ENCODE measurements around the gene CLMN.
"Not testable (repeated sequence)": the region's sequence is repeated elsewhere in the genome, so short reads cannot be mapped to it uniquely, and the experiment has no call there.

The CLMN gene

DNA sequence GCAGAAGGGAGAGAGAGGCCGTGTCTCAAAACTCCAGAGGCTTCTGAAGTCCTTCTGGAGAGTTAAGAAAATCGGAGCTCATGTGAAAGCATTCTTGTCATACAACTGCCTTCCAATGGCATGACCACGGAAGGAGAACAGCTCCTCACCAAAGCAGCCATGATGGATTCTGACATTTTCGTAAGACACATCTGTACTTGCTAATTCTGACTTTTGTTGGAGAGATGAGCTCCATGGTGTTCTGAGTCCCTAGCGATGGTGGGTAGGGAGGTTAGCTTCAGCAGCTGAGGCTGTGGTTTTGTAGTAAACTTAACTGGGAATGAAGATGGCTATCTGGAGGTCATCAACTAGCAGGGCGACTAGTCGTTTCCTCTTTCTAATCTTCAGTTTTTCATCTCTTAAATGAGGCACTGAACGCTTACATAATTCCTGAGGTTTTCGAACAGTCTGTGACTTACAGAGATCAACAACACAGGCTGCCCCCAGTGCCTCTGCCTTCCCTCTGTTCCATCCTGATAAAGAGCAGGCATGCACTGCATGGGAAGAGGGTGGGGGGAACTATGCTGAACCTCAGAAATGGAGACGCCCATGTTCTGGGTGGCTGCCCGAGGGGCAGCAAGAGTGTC lies 133.8 kb downstream of the CLMN start:
- no peak for DNase-seq

DNA sequence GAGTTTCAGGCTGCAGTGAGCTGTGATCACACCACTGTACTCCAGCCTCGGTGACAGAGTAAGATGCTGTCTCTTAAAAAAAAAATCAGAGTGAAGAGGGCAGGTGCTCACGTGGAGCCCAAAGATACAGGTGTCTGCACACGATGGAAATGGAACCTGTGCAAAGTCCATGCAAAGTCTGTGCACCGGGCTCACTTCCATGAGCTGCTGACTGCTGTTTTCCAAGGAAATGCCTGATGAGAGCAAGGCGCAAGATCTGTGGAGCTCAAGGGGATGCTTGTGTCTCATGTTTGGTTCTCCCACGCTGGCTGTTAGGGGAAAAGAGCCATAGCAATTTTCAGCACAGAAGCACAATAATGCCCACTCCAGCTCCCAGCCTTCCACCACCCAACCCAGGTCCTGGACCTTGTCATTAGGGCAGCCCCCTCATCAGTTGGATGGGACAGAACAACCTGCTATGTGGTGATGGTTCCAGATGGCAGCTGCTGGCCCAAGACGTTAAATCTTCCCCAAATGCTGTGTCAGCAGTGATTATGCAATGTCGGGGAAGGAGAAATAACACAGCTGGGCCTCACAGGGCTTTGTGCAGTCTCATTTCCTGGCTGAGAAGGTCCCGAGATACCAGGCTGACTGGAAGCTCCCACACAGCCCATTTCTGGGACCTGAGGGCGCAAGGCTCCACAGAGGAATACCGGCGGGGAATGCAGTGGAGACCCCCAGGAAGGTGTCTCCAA lies 134.5 kb downstream of the CLMN start:
- DNase-seq: no peak

GRCh38 chr14:95184413-95184790 lies 135.3 kb downstream of the CLMN start:
- DNase-seq: no peak

DNA sequence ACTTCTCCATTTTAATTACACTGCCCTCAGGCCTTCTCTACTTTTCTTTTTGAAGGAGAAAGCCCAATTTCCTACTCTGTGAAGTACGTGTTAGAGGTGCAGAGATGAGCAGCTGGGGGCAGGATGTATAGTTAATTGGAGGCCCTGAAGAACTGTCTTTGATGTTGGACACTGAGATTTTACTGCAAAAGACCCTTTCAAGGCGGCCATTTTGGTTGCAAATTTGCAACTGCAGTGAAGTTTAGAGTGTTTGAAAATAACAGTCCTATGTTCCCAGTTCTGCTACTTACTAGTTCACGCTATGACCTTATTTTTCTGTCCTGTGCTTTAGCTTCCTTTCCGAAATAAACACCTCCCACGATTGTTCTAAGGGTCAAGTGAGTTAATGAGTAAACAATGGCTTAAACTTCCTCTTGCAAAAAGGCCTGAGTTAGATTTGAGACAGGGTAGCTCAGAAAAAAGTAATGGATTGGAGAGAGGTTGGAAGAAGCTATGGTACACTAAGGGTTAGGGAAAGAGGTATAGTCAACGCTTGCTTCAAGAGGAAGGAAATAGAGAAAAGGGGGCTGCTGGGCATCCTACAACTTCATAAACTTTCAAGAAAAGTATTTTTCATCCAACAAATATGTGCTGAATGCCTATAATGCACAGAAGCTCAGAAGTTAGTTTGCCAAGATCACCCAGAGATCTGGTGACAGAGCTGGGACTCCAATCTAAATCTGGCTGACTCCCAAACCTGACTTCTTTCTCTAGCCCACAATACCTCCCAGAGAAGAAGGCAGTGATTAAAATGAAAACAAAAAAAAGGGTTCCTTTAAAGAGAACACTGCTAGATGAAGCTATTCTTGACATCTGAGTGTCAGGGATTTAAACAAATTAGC lies 135.9 kb downstream of the CLMN start:
- DNase-seq: no peak

- no peak for DNase-seq
Observed at GRCh38 chr14:95183082-95183481, 136.6 kb downstream of the CLMN start.

DNA sequence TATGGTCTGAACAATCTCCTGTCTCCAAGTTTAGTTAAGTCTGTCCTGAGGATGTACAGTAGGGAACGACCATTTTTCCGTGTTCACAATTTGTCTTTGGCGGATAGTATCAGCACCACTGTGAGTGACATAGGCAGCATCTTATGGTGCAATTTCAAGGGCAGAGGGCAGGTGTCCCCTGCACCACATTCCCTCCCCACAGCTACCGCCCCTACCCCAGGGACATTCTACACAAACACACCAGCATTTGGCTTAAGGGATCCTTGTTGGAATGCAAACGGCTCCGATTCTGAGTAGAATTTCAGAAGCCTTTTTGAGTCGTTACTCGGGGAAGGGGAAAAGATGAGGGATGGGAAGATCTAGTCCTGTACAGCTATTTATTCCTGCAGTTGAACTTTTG lies 137.3 kb downstream of the CLMN start:
- no peak for DNase-seq

GRCh38 chr14:95180966-95181741 lies 138.6 kb downstream of the CLMN start:
- no peak for DNase-seq

GRCh38 chr14:95175670-95176069 lies 144.0 kb downstream of the CLMN start:
- not testable (repeated sequence) for DNase-seq

GRCh38 chr14:95174184-95174792 lies 145.4 kb downstream of the CLMN start:
- no peak for DNase-seq

GRCh38 chr14:95173518-95173917 lies 146.2 kb downstream of the CLMN start:
- DNase-seq: no peak

DNA sequence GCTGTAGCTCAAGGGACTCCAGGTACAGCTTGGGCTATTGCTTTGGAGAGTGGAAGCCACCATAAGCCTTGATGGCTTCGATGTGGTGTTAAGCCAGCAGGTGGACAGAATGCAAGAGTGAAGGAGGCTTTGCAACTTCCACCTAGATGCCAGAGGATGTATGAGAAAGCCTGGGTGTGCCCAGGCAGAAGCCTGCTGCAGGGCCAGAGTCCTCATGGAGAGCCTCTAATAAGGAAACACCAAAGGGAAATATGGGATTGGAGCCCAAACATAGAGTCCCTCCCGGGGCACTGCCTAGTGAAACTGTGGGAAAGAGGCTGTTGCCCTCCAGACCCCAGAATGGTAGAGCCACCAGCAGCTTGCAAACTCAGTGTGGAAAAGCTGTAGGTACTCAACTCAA lies 152.5 kb downstream of the CLMN start:
- DNase-seq: no peak

DNA sequence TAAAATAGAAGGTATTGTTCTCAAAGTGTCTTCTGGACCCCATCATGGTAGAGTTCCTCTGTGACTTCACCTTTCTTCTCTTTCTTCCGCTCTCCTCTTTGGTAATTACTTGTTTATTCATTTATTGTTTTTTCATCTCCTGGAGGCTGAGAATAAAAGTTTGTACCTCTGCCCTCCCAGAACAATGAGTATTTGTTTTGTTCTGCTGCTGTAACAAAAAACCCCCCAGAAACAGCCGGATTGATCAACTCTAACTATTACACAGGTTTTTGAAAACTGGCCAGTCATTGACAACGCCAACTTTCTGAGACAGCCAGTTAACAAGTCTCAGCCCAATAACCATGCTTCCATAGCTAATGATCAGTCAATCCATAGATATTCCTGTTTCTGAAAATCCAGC lies 154.2 kb downstream of the CLMN start:
- no peak for DNase-seq

- no peak for DNase-seq
Observed at GRCh38 chr14:95164506-95164905, 155.2 kb downstream of the CLMN start.

GRCh38 chr14:95163666-95164065 lies 156.0 kb downstream of the CLMN start:
- DNase-seq: no peak

GRCh38 chr14:95163132-95163531 lies 156.6 kb downstream of the CLMN start:
- no peak for DNase-seq

- no peak for DNase-seq
Observed at GRCh38 chr14:95162641-95163040, 157.1 kb downstream of the CLMN start.

DNA sequence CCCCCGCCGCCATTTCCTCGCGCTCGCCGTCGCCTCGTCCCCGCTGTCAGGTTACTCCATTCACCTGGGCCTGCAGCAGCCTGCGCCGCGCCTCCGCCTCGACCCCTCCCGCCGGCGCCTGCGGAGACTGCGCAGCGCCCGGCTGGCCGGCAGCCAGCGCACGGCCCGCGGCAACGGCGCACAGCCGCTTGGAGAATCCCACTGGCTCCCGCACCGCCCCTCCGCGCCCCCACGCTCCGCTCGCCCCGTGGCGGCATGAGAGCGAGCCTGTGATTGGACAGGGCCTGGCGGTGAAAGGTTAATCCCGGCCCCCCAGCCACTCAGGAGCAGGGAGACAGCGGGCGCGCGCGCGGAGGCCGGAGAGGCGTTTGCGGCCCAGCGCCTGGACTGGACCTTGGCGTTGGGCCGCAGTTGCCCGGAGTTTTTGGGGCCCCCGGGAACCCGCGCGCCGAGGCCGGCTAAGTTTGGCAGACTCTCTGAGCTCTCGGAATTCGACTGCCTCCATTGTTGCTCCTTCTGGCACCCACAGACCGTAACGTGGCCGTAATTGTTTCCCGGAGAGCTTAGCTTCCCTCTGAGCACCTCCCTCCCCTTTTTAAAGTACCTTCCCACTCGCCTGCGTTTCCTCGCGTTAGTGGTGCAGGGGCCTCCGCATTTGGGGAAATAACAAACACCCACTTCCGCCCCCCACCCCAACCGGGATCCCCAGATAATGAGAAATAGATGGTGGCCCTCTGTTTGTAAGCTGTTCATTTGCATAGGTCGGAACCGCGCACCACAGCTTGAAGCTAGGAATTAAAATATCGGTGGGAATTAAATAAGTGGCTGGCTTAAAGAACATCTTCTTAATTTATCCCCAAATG lies 162.2 kb downstream of the CLMN start, which contains the start of gene DICER1:
TSS of gene DICER1 (minus strand) at position 203 of the 863 bp plus-strand sequence. CDS start 24,071 bp downstream, outside the sequence.
- DNase-seq: peak; percentile 92

- no peak for DNase-seq
Observed at GRCh38 chr14:95157048-95157326, 162.7 kb downstream of the CLMN start.

- peak; percentile 9 for DNase-seq
Observed at GRCh38 chr14:95156161-95157047, 163.3 kb downstream of the CLMN start.

DNA sequence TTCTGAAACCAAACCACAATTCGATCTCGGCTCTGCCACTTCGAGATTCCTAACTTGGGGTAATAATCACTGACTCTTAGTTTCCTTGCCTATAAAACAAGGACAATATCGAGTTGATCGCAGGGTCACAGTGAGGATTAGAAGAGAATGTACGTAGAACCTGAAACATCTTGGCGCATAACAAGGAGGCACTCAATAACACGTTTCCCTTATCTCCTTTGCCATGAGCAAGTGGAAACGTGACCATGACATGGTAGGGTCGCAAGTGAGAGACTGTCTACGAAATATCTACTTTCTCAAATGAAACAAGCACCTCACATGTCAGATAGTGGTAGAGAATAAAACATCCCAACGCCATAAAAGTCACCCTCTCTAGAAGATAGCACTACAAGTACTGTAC lies 164.7 kb downstream of the CLMN start:
- no peak for DNase-seq

GRCh38 chr14:95153866-95154265 lies 165.8 kb downstream of the CLMN start:
- no peak for DNase-seq
